GM10248 (cell line): ENCODE data around the gene LRRC43.
A peak's percentile ranks its signal among the peaks of the same experiment; 100 is the strongest.

Experiments
- CTCF ChIA-PET: fragments of 300-600 bp; sonication (Branson Sonifier 250); formaldehyde crosslinking; extraction: SDS; loops from one replicate; lab custom pipeline; 2021; ENCODE audit warnings: antibody characterized with exemption; lab: Yijun Ruan, JAX
- POLR2A ChIA-PET: fragments of 350-650 bp; sonication (Branson Sonifier 250); formaldehyde crosslinking; extraction: SDS; loops from one replicate; lab custom pipeline; 2020; ENCODE audit warnings: antibody characterized with exemption; lab: Yijun Ruan, JAX
- DNase-seq: peaks from one replicate; pipeline ENCODE4 v3.0.0; 2012; ENCODE audit errors: extremely low spot score
- CTCF ChIP-seq: IDR thresholded peaks from 2 replicates; pipeline ENCODE4 v1.5.1; 2012; ENCODE audit warnings: mild to moderate bottlenecking, low read depth; ENCODE audit errors: extremely low read depth, missing control alignments, control extremely low read depth

LRRC43 gene

DNA sequence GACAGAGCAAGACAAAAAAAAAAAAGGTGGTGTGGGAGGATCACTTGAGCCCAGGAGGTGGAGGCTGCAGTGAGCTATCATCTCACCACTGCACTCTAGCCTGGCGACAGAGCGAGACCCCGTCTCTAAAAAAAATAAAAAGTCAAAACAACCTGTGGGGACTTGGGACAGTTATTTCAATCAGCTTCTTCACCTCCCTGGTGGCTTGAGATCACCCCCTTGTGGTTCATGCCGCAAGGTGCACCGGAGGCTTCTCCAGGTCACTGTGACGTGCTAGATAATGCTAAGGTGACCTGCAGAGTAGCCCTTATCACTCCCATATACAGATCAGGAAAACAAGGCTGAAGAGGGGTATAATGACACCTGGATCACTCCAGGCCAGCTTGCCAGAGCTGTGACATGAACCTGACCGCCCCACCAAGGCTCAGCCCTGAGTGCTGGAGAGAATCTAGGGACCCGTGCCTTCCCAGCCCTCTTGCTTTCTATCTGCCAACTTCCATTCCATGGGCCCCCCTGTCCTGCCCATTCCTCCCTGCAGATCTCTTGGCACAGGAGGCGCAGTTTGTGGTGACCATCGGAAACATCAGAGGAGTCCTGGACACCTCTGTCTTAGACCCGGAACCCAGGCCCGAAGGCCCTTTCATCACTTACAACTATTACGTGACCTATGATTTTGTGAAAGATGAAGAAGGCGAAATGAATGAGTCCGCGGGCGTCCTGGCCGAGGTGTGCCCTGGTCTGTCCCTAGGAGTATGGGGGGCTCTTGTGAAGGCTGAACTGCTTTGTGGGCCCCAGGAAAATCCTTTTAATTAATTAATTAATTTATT, 8.1 kb downstream of the LRRC43 start:
- ChIA-PET POLR2A (no interaction called here), CTCF (interaction anchor here (0.6 to 6.7 kb wide), 28 partner anchors 11 to 379 kb away, joined by 3 to 73 read pairs (median 4); partner anchors contain the start of gene B3GNT4)
- peak; percentile 87 for TF ChIP-seq CTCF
- peak; percentile 86 for DNase-seq

DNA sequence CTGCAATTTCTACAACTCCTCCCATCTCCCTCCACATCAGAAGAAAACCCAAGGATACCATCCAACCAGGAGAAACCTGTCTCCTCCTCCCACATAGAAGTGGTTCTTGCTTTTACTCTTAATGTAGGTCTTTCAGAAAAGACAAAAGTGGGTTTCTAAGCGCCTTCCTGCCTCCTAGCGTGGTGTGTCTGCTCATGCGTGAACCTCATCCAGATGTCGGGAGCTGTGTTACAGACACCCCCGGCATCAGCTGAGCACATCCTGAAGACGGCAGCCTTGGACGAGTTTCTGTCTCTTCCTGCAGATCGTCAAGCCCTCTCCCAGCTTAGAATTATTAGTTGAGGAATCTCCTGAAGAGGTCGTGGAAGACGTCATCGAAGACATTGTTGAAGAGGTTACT, 9.5 kb downstream of the LRRC43 start:
- ChIA-PET CTCF (interaction anchor here (1.4 to 6.7 kb wide), 6 partner anchors 10 to 70 kb away, joined by 4 to 73 read pairs (median 19); partner anchors contain the start of genes B3GNT4 and DIABLO), POLR2A (no interaction called here)
- no peak for DNase-seq
- no peak for TF ChIP-seq CTCF

GRCh38 chr12:122194804-122195203, 11.9 kb downstream of the LRRC43 start:
- TF ChIP-seq CTCF = no peak
- ChIA-PET CTCF (interaction anchor here (6.7 kb wide), 1 partner anchor 64 kb away, joined by 73 read pairs; no protein-coding TSS in a partner anchor), POLR2A (no interaction called here)
- DNase-seq = no peak

DNA sequence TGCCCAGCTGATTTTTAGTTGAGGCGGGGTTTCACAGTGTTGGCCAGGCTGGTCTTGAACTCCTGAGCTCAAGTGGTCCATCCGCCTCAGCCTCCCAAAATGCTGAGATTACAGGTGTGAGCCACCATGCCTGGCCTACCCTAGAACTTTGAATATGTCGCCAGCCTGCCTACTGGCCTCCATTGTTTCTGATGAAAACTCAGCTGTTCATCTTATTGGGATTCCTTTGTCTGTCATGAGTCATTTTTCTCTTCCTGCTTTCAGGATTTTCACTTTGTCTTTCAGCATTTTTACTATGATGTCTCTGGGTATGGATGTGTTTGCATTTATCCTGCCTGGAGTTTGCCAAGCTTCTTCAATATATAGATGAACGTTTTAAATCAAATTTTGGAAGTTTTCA, 12.5 kb downstream of the LRRC43 start:
- ChIA-PET POLR2A (no interaction called here), CTCF (interaction anchor here (6.7 kb wide), 1 partner anchor 65 kb away, joined by 73 read pairs; no protein-coding TSS in a partner anchor)
- no peak for TF ChIP-seq CTCF

GRCh38 chr12:122197612-122197966, 14.7 kb downstream of the LRRC43 start:
- ChIA-PET CTCF (no interaction called here), POLR2A (no interaction called here)
- DNase-seq = peak; percentile 26
- no peak for TF ChIP-seq CTCF

More for the DNA sequence above, 12.5 kb downstream of the LRRC43 start:
- DNase-seq = no peak

GRCh38 chr12:122199484-122200355, 16.8 kb downstream of the LRRC43 start:
- CTCF ChIA-PET = no interaction called here
- no peak for DNase-seq
- no peak for TF ChIP-seq CTCF
- POLR2A ChIA-PET = no interaction called here
